CD8-positive, alpha-beta memory T cell (primary cell): ENCODE measurements around the gene GGT7. TPM values are rescaled to one million over a fixed set of nuclear protein-coding genes. Genes with fewer than 3 reads are reported as not detected.
"Not testable (repeated sequence)": the region's sequence is repeated elsewhere in the genome, so short reads cannot be mapped to it uniquely, and the experiment has no call there.

ENCODE experiments used
- CTCF ChIA-PET: fragments of 350-600 bp; sonication (Branson Sonifier 250); formaldehyde crosslinking; loops from one replicate; lab custom pipeline; 2021; ENCODE audit warnings: antibody characterized with exemption; lab: Charles Lee
- POLR2A ChIA-PET: fragments of 350-600 bp; sonication (Branson Sonifier 250); formaldehyde crosslinking; loops from one replicate; lab custom pipeline; 2021; ENCODE audit warnings: antibody characterized with exemption; lab: Charles Lee
- DNase-seq, 5 donors: peaks; one replicate each; pipeline versions ENCODE4 v3.0.0 to v3.0.0-alpha.2; 2020 to 2022; ENCODE audit warnings: mixed read lengths in 1 of 5
- H3K27ac ChIP-seq: one replicate; pipeline ENCODE4 v1.7.0; 2013; ENCODE audit warnings: low read depth, mild to moderate bottlenecking, low read length, moderate library complexity
- H3K27me3 ChIP-seq: 2 replicates; pipeline ENCODE4 v1.7.0; 2013; ENCODE audit warnings: low read length, mild to moderate bottlenecking; ENCODE audit not compliant: insufficient read depth, poor library complexity, severe bottlenecking
- H3K36me3 ChIP-seq: 2 replicates; pipeline ENCODE4 v1.7.0; 2013; ENCODE audit warnings: mild to moderate bottlenecking, low read length, moderate library complexity; ENCODE audit not compliant: insufficient read depth
- H3K4me1 ChIP-seq: 2 replicates; pipeline ENCODE4 v1.7.0; 2013; ENCODE audit warnings: mild to moderate bottlenecking, low read length, moderate library complexity; ENCODE audit not compliant: insufficient read depth
- H3K4me3 ChIP-seq: 2 replicates; pipeline ENCODE4 v1.7.0; 2013; ENCODE audit warnings: mild to moderate bottlenecking, low read length
- H3K9me3 ChIP-seq: 2 replicates; pipeline ENCODE4 v1.7.0; 2013; ENCODE audit warnings: mild to moderate bottlenecking, low read length
- H3K27ac Mint-ChIP-seq, 8 donors: one replicate each; pipeline ENCODE4 v1.8.0; 2020 to 2021; ENCODE audit warnings: mixed read lengths in 8 of 8, mild to moderate bottlenecking in 6 of 8, inconsistent platforms in 3 of 8, moderate library complexity in 3 of 8
- H3K27me3 Mint-ChIP-seq, 2 donors: one replicate each; pipeline ENCODE4 v1.8.0; 2020 to 2021; ENCODE audit warnings: mixed read lengths in 2 of 2, mild to moderate bottlenecking in 1 of 2, moderate library complexity in 1 of 2
- H3K36me3 Mint-ChIP-seq, 3 donors: one replicate each; pipeline ENCODE4 v1.8.0; 2020 to 2021; ENCODE audit warnings: mixed read lengths in 3 of 3, inconsistent platforms in 1 of 3, mild to moderate bottlenecking in 1 of 3
- H3K4me1 Mint-ChIP-seq, 3 donors: one replicate each; pipeline ENCODE4 v1.8.0; 2020 to 2021; ENCODE audit warnings: mixed read lengths in 3 of 3, inconsistent platforms in 1 of 3, mild to moderate bottlenecking in 1 of 3
- H3K4me3 Mint-ChIP-seq, 7 donors: one replicate each; pipeline ENCODE4 v1.8.0; 2020 to 2021; ENCODE audit warnings: mixed read lengths in 7 of 7, mild to moderate bottlenecking in 6 of 7, moderate library complexity in 4 of 7, inconsistent platforms in 2 of 7
- H3K9me3 Mint-ChIP-seq, 5 donors: one replicate each; pipeline ENCODE4 v1.8.0; 2020 to 2022; ENCODE audit warnings: mixed read lengths in 5 of 5, mild to moderate bottlenecking in 3 of 5, moderate library complexity in 2 of 5, inconsistent platforms in 1 of 5
- polyA plus RNA-seq: library from polyadenylated mRNA; unstranded; fragments of 300-500 nt; fragmentation: Illumina TruSeq; gene quantifications from one replicate; pipeline ENCODE4 v1.2.3, GENCODE V29; 2021
- total RNA-seq, 2 experiments: library from RNA; stranded (reverse); gene quantifications; one replicate each; pipeline ENCODE4 v1.2.3, GENCODE V29; 2021

GGT7 gene
- total and polyA plus RNA-seq, 3 experiments from 2014 or later = 1.7 to 10.0 (median 8.2) TPM

GRCh38 chr20:34904202-34904621 is 31.6 kb upstream of the GGT7 start:
- Mint-ChIP-seq H3K27me3 (peaks cover 0 to 2% of the 10 kb centered on the region in 2 donors), H3K4me3 (no peak overlapping the region), H3K36me3 (peaks cover 0 to 3% (median 2%) of the 10 kb centered on the region in 3 donors), H3K27ac (peak overlapping the region in 1 of 8 donors; percentile 1), H3K4me1 (peaks cover 1 to 8% (median 5%) of the 10 kb centered on the region in 3 donors), H3K9me3 (no peaks in the 10 kb centered on the region)
- Histone ChIP-seq H3K27ac (no peak overlapping the region), H3K9me3 (no peaks in the 10 kb centered on the region), H3K36me3 (no peaks in the 10 kb centered on the region), H3K27me3 (no peaks in the 10 kb centered on the region), H3K4me1 (peaks cover 6% of the 10 kb centered on the region), H3K4me3 (no peak overlapping the region)
- DNase-seq = no peak
- ChIA-PET POLR2A (no interaction called here), CTCF (no interaction called here)

GRCh38 chr20:34898731-34899130 is 26.1 kb upstream of the GGT7 start:
- H3K36me3 ChIP-seq, DNase-seq, H3K4me1 ChIP-seq, H3K4me3 Mint-ChIP-seq, H3K4me1 Mint-ChIP-seq, POLR2A ChIA-PET, H3K4me3 ChIP-seq, H3K36me3 Mint-ChIP-seq, H3K27ac ChIP-seq, H3K9me3 Mint-ChIP-seq, H3K9me3 ChIP-seq, CTCF ChIA-PET, H3K27me3 Mint-ChIP-seq, H3K27me3 ChIP-seq, H3K27ac Mint-ChIP-seq: not testable (repeated sequence)

- CTCF ChIA-PET, H3K9me3 ChIP-seq, H3K27me3 Mint-ChIP-seq, DNase-seq, H3K4me3 Mint-ChIP-seq, H3K27ac Mint-ChIP-seq, H3K9me3 Mint-ChIP-seq, H3K4me3 ChIP-seq, H3K4me1 ChIP-seq, POLR2A ChIA-PET, H3K36me3 Mint-ChIP-seq, H3K36me3 ChIP-seq, H3K27ac ChIP-seq, H3K4me1 Mint-ChIP-seq, H3K27me3 ChIP-seq: not testable (repeated sequence)
These were observed 25.5 kb upstream of the GGT7 start for GRCh38 chr20:34898129-34898528.

- Histone ChIP-seq H3K27me3 (no peaks in the 10 kb centered on the region), H3K27ac (no peak overlapping the region), H3K9me3 (no peaks in the 10 kb centered on the region), H3K4me1 (peaks cover 10% of the 10 kb centered on the region), H3K36me3 (no peaks in the 10 kb centered on the region), H3K4me3 (no peak overlapping the region)
- Mint-ChIP-seq H3K4me1 (peaks cover 0 to 5% (median 3%) of the 10 kb centered on the region in 3 donors), H3K4me3 (no peak overlapping the region), H3K27ac (no peak overlapping the region), H3K9me3 (no peaks in the 10 kb centered on the region), H3K36me3 (peaks cover 0 to 2% (median 0%) of the 10 kb centered on the region in 3 donors), H3K27me3 (peaks cover 0 to under 1% of the 10 kb centered on the region in 2 donors)
- ChIA-PET CTCF (no interaction called here), POLR2A (no interaction called here)
- DNase-seq = no peak
These were observed 23.5 kb upstream of the GGT7 start for GRCh38 chr20:34896086-34896621.

- ChIA-PET POLR2A (no interaction called here), CTCF (no interaction called here)
- Histone ChIP-seq H3K4me3 (no peak overlapping the region), H3K4me1 (peaks cover 15% of the 10 kb centered on the region), H3K9me3 (no peaks in the 10 kb centered on the region), H3K27me3 (no peaks in the 10 kb centered on the region), H3K27ac (no peak overlapping the region), H3K36me3 (no peaks in the 10 kb centered on the region)
- Mint-ChIP-seq H3K9me3 (no peaks in the 10 kb centered on the region), H3K4me3 (no peak overlapping the region), H3K36me3 (peaks cover 0 to 2% (median 0%) of the 10 kb centered on the region in 3 donors), H3K4me1 (peaks cover 0 to 9% (median 5%) of the 10 kb centered on the region in 3 donors), H3K27me3 (no peaks in the 10 kb centered on the region), H3K27ac (no peak overlapping the region)
- DNase-seq = no peak
These were observed 22.8 kb upstream of the GGT7 start for GRCh38 chr20:34895465-34895864.

- H3K9me3 Mint-ChIP-seq = no peaks in the 10 kb centered on the region
- peaks cover 0 to 9% (median 5%) of the 10 kb centered on the region in 3 donors for H3K4me1 Mint-ChIP-seq
- ChIA-PET CTCF (no interaction called here), POLR2A (no interaction called here)
- no peak for DNase-seq
- no peaks in the 10 kb centered on the region for H3K27me3 ChIP-seq
- no peaks in the 10 kb centered on the region for H3K27me3 Mint-ChIP-seq
- no peaks in the 10 kb centered on the region for H3K36me3 ChIP-seq
- peaks cover 15% of the 10 kb centered on the region for H3K4me1 ChIP-seq
- no peak overlapping the region for H3K27ac Mint-ChIP-seq
- H3K9me3 ChIP-seq = no peaks in the 10 kb centered on the region
- no peak overlapping the region for H3K4me3 ChIP-seq
- H3K4me3 Mint-ChIP-seq = no peak overlapping the region
- H3K27ac ChIP-seq = no peak overlapping the region
- H3K36me3 Mint-ChIP-seq = peaks cover 0 to under 1% (median 0%) of the 10 kb centered on the region in 3 donors
These were observed 22.1 kb upstream of the GGT7 start for GRCh38 chr20:34894723-34895122.

- CTCF ChIA-PET = interaction anchor here (1.8 kb wide), 1 partner anchor 20 kb away, joined by 4 read pairs; the partner anchor contains the start of gene GGT7
These were observed 20.0 kb upstream of the GGT7 start for GRCh38 chr20:34892671-34893070.

GRCh38 chr20:34891166-34892062 is 18.8 kb upstream of the GGT7 start:
- no peaks in the 10 kb centered on the region for H3K27me3 Mint-ChIP-seq
- Histone ChIP-seq H3K9me3 (no peaks in the 10 kb centered on the region), H3K27ac (no peak overlapping the region), H3K36me3 (peaks cover 3% of the 10 kb centered on the region), H3K4me3 (no peak overlapping the region), H3K4me1 (peaks cover 15% of the 10 kb centered on the region), H3K27me3 (no peaks in the 10 kb centered on the region)
- POLR2A ChIA-PET = interaction anchor here (0.6 kb wide), 1 partner anchor 18 kb away, joined by 3 read pairs; no protein-coding TSS in a partner anchor
- peaks cover 0 to 6% (median 0%) of the 10 kb centered on the region in 3 donors for H3K36me3 Mint-ChIP-seq
- H3K27ac Mint-ChIP-seq = peak overlapping the region in 2 of 8 donors; percentile 0 to 47
- no peaks in the 10 kb centered on the region for H3K9me3 Mint-ChIP-seq
- peaks cover 0 to 9% (median 5%) of the 10 kb centered on the region in 3 donors for H3K4me1 Mint-ChIP-seq
- CTCF ChIA-PET = no interaction called here
- DNase-seq = no peak
- no peak overlapping the region for H3K4me3 Mint-ChIP-seq

More at GRCh38 chr20:34892671-34893070, 20.0 kb upstream of the GGT7 start:
- H3K36me3 ChIP-seq = no peaks in the 10 kb centered on the region
- no peaks in the 10 kb centered on the region for H3K9me3 Mint-ChIP-seq
- POLR2A ChIA-PET = no interaction called here
- no peak overlapping the region for H3K27ac ChIP-seq
- H3K4me3 ChIP-seq = no peak overlapping the region
- peaks cover 15% of the 10 kb centered on the region for H3K4me1 ChIP-seq
- peaks cover 0 to 6% (median 0%) of the 10 kb centered on the region in 3 donors for H3K36me3 Mint-ChIP-seq
- H3K4me3 Mint-ChIP-seq = no peak overlapping the region
- no peaks in the 10 kb centered on the region for H3K27me3 Mint-ChIP-seq
- DNase-seq = no peak
- no peak overlapping the region for H3K27ac Mint-ChIP-seq
- H3K4me1 Mint-ChIP-seq = peaks cover 0 to 9% (median 5%) of the 10 kb centered on the region in 3 donors
- H3K9me3 ChIP-seq = no peaks in the 10 kb centered on the region
- no peaks in the 10 kb centered on the region for H3K27me3 ChIP-seq
